ENCODE results near the gene AGO4. TPM values are rescaled to one million over a fixed set of nuclear protein-coding genes. Genes with fewer than 3 reads are reported as not detected.

Gene AGO4
- total RNA-seq, 1 experiment from 2014 or later, result 6.1 TPM

DNA sequence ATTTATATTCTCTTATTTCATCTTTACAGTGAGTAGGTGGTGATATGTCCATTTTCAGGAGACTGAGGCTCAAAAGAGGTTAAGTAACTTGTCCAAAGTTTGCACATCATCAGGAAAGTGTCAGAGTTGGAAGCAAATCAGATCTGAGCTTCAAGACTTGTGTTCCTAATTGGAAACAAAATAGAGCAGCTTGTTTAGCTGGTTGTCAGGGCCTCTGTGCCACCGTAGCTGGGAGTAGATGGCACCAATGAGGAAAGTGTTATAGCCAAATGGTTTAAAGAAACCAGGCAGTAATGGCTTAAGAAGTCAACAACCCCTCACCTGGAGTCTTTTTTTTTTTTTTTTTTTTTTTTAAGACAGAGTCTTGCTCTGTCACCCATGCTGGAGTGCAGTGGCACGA lies 94.9 kb downstream of the AGO4 start:
- BruUV-seq (replicated peaks), result no TSS peak
- no peak for ATAC-seq
- RAD21 ChIA-PET (ENCODE audit: low non-redundant PET in 1 of 2, low total read pairs in 2 of 2, uncharacterized antibody in 2 of 2, unreplicated experiment in 2 of 2), result interaction anchor here in 1 of 2 experiments (0.7 kb wide), 1 partner anchor 13 kb away, joined by 3 read pairs; no protein-coding TSS in a partner anchor

More for the DNA sequence above, 94.9 kb downstream of the AGO4 start:
- DNase-seq (ENCODE audit: low read depth, low spot score), result no peak
- H3K4me3 ChIP-seq (replicated peaks in 1 of 2; ENCODE audit: low read depth in 1 of 2, low read length in 2 of 2), result no peak overlapping the region
- ChIA-PET CTCF (no interaction called here), POLR2A (no interaction called here)
- H3K4me2 ChIP-seq (ENCODE audit: low read length), result no peak overlapping the region
- H3K27ac ChIP-seq (ENCODE audit: low read depth, low read length), result no peak overlapping the region
- H3K79me2 ChIP-seq (ENCODE audit: insufficient read depth, low read length), result no peaks in the 10 kb centered on the region
- no peaks in the 10 kb centered on the region for H3K4me1 ChIP-seq (ENCODE audit: control insufficient read depth in 1 of 2, insufficient read depth in 2 of 2, low read length in 2 of 2)
- H3K9ac ChIP-seq (ENCODE audit: low read length), result no peak overlapping the region
- no peaks in the 10 kb centered on the region for H4K20me1 ChIP-seq (ENCODE audit: insufficient read depth)
- TF ChIP-seq ELF1 (IDR thresholded peaks at IDR 0.05; ENCODE audit: borderline replicate concordance, low read depth) (no peak), EZH2phosphoT487 (IDR thresholded peaks at IDR 0.05; ENCODE audit: borderline replicate concordance) (no peak)
- H3K36me3 ChIP-seq (ENCODE audit: control insufficient read depth in 1 of 2, insufficient read depth in 2 of 2, low read length in 2 of 2), result peaks cover 9 to 14% of the 10 kb centered on the region in 2 experiments; a peak in 3 of 4 replicates
- no peaks in the 10 kb centered on the region for H3K9me2 ChIP-seq (ENCODE audit: insufficient read depth)
- intact Hi-C loops (cut with micrococcal nuclease), result no loop called here
- H3K9me3 ChIP-seq (ENCODE audit: control insufficient read depth in 1 of 2, insufficient read depth in 1 of 2, low read depth in 1 of 2, low read length in 2 of 2), result no peaks in the 10 kb centered on the region
- no peak overlapping the region for H2AFZ ChIP-seq (ENCODE audit: low read depth, low read length, poor library complexity, severe bottlenecking)
- H3K27me3 ChIP-seq (ENCODE audit: insufficient read depth, low read length), result no peaks in the 10 kb centered on the region

Other genes starting within 250 kb of the AGO4 start
- 6.1 TPM for gene TFAP2E, start 234.7 kb upstream of the AGO4 start, total RNA-seq (2021; ENCODE audit: unreplicated experiment)
- gene PSMB2, start 166.5 kb upstream of the AGO4 start, total RNA-seq (2021; ENCODE audit: unreplicated experiment), result 122 TPM
- 13.9 TPM for gene C1orf216, start 89.1 kb upstream of the AGO4 start, total RNA-seq (2021; ENCODE audit: unreplicated experiment)
- gene CLSPN, start 38.0 kb upstream of the AGO4 start, total RNA-seq (2021; ENCODE audit: unreplicated experiment), result 35.2 TPM
- gene AGO1, start 75.2 kb downstream of the AGO4 start, total RNA-seq (2021; ENCODE audit: unreplicated experiment), result 36.2 TPM
- gene AGO3, start 123.1 kb downstream of the AGO4 start, total RNA-seq (2021; ENCODE audit: unreplicated experiment), result 26.9 TPM